GM19240 (cell line): ENCODE results near the gene RPL19.
"Not testable (repeated sequence)": the region's sequence is repeated elsewhere in the genome, so short reads cannot be mapped to it uniquely, and the experiment has no call there.

Source experiments
- DNase-seq: peaks from one replicate; pipeline ENCODE4 v3.0.0; 2011; ENCODE audit warnings: low spot score; ENCODE audit not compliant: insufficient read length

The RPL19 gene

GRCh38 chr17:39244016-39244599 is 44.0 kb downstream of the RPL19 start:
- no peak for DNase-seq

GRCh38 chr17:39244600-39245570 is 44.8 kb downstream of the RPL19 start:
- DNase-seq: peak; percentile 68

- DNase-seq: no peak
Observed at GRCh38 chr17:39246274-39246673, 46.2 kb downstream of the RPL19 start.

GRCh38 chr17:39250076-39250475 is 50.0 kb downstream of the RPL19 start:
- not testable (repeated sequence) for DNase-seq

GRCh38 chr17:39251997-39252396 is 51.9 kb downstream of the RPL19 start:
- no peak for DNase-seq

- no peak for DNase-seq
Observed at GRCh38 chr17:39252788-39253460, 52.8 kb downstream of the RPL19 start.
